GM19025 (cell line): ENCODE measurements around the gene EID3.

Experiments
- ATAC-seq: cut with Tn5 transposase; IDR thresholded peaks from one replicate; pipeline ENCODE4 v1.9.1; 2021; ENCODE audit warnings: mild to moderate bottlenecking, low read depth, moderate library complexity; ENCODE audit not compliant: unreplicated experiment

EID3 gene

DNA sequence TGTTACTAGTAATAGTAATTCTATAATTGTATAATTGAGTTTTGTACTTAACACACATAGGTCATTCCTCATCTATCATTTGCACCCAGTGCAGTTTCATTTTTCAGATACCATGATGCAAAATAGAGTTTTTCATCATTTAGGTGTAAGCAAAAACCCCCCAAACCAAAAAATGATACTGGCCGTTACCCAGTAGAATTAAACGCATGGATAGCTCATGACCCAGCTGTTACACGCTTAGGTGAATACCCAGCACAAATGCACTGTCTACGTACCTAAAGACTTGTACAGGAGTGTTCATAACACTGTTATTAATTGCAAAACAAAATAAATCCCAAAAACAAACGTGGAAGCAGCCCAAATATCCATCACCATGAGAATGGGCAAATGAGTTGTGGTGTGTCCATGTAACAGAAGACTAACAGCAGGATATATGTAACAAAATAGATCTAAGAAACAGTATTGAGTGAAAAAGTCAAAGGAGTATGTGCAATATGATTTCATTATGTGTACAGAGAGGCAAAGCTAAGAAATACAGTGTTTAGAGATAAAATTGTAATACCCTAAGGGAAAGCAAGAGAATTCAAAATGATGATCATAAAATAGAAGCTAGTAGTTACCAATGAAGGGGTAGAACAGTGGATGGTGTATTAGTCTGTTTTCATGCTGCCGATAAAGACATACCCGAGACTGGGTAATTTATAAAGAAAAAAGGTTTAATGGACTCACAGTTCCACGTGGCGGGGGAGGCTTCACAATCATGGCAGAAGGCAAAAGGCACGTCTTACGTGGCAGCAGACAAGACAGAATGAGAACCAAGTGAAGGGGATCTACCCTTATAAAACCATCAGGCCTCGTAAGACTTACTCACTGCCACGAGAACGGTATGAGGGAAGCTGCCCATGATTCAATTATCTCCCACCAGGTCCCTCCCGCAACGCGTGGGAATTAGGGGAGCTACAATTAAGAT, 49.8 kb downstream of the EID3 start:
- ATAC-seq = no peak

DNA sequence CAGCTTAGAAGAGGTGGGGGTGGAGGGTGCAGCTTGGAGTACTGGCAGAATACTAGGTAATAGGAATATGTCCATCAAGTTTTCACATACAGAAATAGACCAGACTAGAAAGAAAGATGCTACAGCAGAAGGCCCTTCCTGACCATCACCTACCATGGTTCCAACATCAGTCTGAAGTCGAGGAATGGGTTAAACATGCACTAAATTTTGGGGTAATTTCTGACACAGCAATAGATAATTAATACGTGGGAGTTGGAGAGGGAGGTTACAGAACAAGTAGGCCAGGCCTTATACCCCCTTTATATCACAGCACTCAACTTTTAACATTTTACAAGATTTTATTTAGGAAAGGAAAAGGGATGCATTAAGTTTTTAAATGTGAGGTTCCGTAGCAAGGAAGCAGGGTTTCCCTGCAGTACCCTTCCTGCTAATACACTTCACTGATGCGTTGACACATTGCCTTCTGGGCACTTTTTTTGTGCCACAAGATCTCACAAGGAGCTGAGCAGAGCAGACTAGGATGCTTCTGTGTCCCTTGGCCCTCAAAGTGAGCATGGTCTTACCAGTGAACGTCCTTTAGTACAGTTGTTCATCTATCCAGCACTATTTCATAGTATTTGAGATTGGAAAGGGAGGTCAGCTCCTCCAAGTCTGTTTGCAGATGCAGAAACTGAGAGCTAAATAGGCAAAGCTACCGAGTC, 50.8 kb downstream of the EID3 start:
- no peak for ATAC-seq
